ENCODE data around the gene NUCB2. TPM values are rescaled to one million over a fixed set of nuclear protein-coding genes. Genes with fewer than 3 reads are reported as not detected.
A peak's percentile ranks its signal among the peaks of the same experiment; 100 is the strongest.

NUCB2 gene
- total RNA-seq, 1 experiment from 2014 or later = 24.3 TPM

DNA sequence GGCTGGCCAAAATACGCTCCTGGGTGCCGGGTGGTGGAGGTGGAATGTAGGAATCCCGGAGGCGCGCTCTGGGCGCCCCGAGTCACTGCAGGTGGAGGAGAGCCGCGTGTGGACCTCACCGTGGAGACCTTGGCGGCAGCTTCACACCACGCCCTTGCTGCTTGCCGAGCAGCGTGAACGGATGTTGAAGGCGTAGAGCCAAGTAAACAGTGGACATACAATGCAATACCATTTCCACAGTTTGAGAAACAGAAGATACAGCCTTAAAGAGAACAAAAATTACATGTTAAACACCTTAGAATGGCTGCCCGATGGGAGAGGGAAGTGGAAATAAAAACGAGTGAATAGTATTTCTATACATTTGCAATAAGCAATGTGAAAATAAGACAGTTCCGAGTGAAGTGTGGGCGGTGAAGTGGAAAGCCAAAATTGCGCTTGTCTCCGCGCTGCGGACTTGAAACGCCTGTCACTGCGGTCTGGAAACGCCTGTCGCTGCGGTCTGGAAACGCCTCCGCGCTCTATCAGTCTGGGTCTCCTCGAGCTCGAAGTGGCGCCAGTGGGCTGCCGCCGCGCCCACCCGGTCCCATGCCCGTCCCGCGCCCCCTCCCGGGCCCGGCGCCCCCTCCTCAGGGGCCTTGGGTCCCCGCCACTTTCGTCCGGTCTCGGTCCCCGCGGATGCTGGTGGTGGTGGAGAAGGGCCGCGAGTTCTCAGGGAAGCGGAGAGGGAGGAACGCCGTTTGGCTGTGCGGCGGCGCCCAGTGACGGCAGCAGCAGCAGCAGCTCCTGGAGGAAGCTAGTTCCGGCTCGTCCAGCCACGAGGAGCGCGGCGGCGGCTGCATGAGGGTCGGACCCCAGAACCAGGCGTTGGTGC is 76.6 kb downstream of the NUCB2 start:
- H3K36me3 ChIP-seq = no peaks in the 10 kb centered on the region
- peak overlapping the region; percentile 53 for H3K4me3 ChIP-seq
- no peaks in the 10 kb centered on the region for H3K27me3 ChIP-seq
- DNase-seq = peak; percentile 66
- H3K9me3 ChIP-seq = no peaks in the 10 kb centered on the region

DNA sequence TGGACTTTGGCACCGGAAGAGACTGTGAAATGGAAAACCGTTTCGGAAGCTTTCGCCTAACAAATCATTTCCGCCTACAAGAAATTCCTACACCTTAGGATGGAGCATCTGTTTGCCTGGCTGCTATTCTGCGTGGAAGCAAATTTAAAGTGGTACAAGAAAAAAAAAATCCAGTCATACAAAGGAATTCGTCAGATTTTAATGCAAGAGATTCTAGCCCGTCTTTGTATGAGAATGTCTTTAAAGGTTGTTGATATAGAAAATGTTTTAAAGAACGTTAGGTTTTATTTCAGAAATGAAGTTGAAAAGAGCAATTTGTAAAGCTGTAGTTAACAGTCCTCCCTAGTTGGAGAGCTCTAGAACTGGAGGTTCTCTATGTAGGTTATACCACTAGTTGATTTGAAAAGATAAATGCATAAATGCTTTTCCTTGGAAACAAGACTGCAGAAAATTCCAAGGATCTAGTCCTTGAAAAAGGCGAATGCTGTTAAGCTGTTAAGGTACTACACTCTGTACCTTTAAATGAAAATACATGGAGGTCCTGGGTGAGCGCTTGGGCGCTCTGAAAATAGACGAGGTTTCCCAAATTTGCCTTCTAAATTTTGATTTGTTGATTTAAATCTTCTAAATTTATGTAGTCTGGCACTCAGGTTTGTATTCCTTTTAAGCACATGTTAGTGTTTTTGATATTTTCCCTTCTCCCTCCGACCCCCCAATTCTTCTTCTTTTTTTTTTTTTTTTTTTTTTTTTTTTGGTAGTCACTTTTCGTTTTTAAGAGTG is 77.5 kb downstream of the NUCB2 start:
- Histone ChIP-seq H3K9me3 (no peaks in the 10 kb centered on the region), H3K27me3 (no peaks in the 10 kb centered on the region), H3K36me3 (no peaks in the 10 kb centered on the region), H3K4me3 (peak overlapping the region; percentile 53)
- no peak for DNase-seq

DNA sequence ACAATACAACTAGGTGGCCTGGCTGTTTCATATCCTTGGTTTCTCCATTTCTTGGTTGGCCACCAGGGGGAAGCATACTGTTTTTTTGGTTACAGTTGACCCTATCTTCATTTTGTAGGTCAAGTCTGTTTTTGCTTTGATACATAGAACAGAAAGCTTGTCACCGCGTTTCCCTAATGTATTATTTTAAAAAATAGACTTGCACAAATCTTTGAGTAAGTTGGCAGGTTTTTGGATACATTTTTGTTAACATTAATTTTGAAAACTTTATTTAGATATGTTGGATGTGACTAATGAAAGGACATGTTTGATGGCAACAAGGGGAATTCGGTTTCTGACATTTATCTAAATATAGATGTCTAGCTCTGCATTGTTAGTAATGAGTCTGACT is 78.1 kb downstream of the NUCB2 start:
- Histone ChIP-seq H3K9me3 (no peaks in the 10 kb centered on the region), H3K36me3 (no peaks in the 10 kb centered on the region), H3K4me3 (no peak overlapping the region), H3K27me3 (no peaks in the 10 kb centered on the region)
- DNase-seq = peak; percentile 35

DNA sequence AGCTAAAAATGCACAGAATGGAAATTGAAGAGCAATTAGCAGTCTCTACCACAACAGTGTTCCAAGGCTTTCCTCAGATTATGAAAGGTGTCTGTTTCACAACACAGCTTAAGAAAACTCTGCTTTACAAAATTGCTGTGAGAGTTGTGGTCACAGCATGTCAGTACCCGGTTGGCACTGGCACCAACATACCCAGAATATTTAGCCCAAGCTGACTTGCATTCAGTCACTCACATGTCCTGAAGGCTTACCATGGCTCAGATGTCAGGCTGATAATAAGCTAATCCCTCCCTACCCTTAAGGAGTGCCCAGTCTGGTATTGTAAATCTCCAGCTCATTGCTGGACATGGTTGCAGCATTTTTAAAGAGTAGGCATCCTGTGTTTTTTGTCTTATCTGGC is 90.0 kb downstream of the NUCB2 start:
- Histone ChIP-seq H3K9me3 (no peaks in the 10 kb centered on the region), H3K36me3 (no peaks in the 10 kb centered on the region), H3K27me3 (no peaks in the 10 kb centered on the region), H3K4me3 (no peak overlapping the region)
- no peak for DNase-seq

DNA sequence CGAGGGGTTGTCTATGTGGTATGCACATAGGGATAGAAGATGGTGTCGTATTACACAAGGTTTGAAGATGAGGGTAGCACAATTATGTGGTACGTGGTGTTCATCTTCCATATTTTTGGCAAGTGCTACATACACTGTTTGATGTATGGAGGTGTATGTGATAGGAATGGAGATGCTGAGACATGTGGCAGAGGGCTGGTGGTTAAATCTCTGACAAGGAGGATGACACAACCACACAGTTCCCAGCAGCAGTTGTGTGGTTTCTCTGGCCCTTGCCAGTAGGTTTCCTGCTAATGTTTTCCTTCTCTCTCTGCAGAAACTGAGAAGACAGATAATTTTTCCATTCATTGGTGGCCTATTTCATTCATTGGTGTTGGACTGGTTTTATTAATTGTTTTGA is 92.0 kb downstream of the NUCB2 start:
- DNase-seq = no peak
- Histone ChIP-seq H3K36me3 (no peaks in the 10 kb centered on the region), H3K4me3 (no peak overlapping the region), H3K9me3 (no peaks in the 10 kb centered on the region; the same call in 1 of the 2 replicates), H3K27me3 (no peaks in the 10 kb centered on the region)

DNA sequence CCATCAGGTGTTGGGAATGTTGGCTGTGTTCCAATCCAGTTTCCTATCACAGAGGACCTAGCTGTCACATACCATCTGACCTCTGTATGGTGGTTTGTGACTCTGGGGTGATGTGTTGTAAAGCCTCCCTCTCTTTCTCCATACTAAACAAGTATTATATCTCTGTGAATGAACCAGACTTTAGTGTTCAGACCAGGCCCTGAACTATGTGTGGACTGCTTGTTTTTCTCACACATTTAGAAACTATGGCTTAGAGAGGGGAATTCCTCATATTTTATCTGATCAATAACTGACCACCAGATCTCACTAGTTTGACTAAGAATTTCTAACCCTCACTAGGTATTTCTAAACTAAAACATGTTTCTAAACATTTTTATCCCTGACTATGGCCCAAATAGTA is 92.6 kb downstream of the NUCB2 start:
- H3K9me3 ChIP-seq = no peaks in the 10 kb centered on the region; the same call in 1 of the 2 replicates
- DNase-seq = no peak
- no peaks in the 10 kb centered on the region for H3K27me3 ChIP-seq
- H3K4me3 ChIP-seq = no peak overlapping the region
- H3K36me3 ChIP-seq = no peaks in the 10 kb centered on the region

DNA sequence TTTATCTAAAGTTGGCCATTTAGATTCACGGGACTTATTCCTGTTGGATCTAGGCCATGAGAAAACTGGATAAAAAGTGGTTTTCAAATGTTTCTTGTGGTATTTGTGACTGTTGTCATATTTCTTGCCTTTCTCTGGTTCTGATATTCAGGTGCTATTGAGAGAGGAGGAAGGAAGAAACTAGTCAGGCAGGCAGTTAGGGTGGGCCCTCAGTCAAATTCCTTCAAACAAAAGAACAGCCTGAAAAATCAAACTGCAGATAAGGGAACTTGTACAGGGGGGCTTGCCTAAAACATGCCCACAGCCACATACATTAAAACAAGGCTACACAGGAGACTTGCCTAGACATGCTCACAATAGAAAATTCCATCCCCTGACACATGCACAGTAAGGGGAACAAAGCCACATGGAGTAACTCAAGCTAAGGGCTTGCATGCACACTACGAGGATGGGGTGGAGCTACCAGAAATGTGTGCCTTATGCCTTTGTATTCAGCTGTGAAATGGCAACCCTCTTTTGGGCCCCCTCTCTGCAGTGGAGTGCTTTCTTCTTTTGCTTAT is 93.2 kb downstream of the NUCB2 start:
- Histone ChIP-seq H3K36me3 (no peaks in the 10 kb centered on the region), H3K9me3 (no peaks in the 10 kb centered on the region; the same call in 1 of the 2 replicates), H3K27me3 (no peaks in the 10 kb centered on the region), H3K4me3 (no peak overlapping the region)
- no peak for DNase-seq

DNA sequence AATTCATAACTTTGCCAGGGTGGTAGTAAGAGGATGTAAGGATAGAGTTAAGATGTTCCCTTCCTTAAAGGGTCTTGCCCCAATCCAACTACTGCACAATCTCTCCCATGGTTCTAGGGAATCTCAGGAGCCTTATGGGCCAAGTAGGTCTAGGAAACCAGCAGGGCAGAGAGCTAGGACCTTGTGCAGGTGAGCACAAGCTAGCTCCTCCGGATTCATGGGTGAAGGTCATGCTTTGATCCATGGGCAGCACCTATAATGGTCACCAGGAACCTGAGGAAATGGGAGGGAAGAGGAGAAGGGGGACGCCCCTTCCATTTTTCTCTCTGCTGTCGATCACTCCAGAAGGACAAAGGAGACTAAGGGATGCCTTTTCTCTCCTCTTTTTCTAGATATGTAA is 95.1 kb downstream of the NUCB2 start:
- no peaks in the 10 kb centered on the region for H3K27me3 ChIP-seq
- H3K36me3 ChIP-seq = no peaks in the 10 kb centered on the region
- DNase-seq = no peak
- H3K9me3 ChIP-seq = no peaks in the 10 kb centered on the region; the same call in 1 of the 2 replicates
- no peak overlapping the region for H3K4me3 ChIP-seq

DNA sequence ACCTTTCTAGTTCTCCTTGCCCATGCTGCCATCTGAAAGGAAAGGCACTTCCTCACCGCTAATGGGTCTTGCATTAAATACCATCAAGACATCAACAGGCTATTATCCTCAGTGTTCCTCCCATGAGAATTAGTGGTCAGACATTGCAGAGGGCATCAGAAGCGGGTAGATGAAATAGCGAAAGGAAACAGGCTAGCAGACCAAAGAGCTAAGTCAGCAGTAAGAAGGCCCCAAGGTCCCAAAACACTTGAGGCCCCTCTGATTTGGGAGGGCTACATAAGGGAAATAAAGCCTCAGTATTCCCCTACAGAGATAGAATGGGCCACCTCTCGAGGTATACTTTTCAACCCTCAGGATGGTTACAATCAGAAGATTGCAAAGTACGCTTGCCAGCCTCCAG is 99.0 kb downstream of the NUCB2 start:
- Histone ChIP-seq H3K36me3 (no peaks in the 10 kb centered on the region), H3K27me3 (no peaks in the 10 kb centered on the region), H3K4me3 (no peak overlapping the region), H3K9me3 (no peaks in the 10 kb centered on the region; the same call in 1 of the 2 replicates)
- no peak for DNase-seq

DNA sequence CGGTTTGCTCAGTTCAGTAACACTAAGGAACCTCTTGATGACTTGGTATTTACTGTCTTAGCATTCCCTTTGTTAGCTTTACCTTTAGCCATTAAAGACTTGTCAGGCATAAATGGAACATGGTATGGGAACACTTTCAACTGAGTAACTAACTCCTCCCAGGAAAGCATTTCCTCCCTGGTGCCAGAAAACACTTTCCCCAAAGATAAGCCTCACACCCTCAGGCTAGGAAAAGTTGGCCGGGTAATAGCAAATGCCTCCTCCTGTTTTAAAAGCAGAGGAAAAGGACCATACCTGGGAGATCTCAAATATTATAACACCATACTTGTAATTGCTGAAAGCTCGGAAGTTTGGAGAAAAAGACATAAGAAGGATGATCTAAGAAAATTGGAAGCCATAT is 100.0 kb downstream of the NUCB2 start:
- DNase-seq = no peak
- Histone ChIP-seq H3K9me3 (no peaks in the 10 kb centered on the region; the same call in 1 of the 2 replicates), H3K4me3 (no peak overlapping the region), H3K36me3 (no peaks in the 10 kb centered on the region), H3K27me3 (no peaks in the 10 kb centered on the region)

DNA sequence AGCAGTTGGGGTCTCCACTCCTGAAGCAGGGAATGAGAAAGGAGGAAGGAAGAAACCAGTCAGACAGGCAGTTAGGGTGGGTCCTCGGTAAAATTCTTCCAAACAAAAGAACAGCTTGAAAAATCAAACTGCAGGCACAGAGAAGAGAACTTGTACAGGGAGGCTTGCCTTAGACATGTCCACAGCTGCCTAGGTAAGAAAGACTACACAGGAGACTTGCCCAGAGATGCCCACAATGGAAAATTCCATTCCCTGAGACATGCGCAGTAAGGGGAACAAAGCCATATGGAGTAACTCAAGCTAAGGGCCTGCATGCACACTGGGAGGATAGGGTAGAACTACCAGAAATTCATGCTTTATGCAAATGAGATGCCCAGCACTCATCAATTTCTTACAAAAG is 102.1 kb downstream of the NUCB2 start:
- H3K36me3 ChIP-seq = no peaks in the 10 kb centered on the region
- H3K9me3 ChIP-seq = no peaks in the 10 kb centered on the region
- no peak overlapping the region for H3K4me3 ChIP-seq
- H3K27me3 ChIP-seq = no peaks in the 10 kb centered on the region
- DNase-seq = no peak

DNA sequence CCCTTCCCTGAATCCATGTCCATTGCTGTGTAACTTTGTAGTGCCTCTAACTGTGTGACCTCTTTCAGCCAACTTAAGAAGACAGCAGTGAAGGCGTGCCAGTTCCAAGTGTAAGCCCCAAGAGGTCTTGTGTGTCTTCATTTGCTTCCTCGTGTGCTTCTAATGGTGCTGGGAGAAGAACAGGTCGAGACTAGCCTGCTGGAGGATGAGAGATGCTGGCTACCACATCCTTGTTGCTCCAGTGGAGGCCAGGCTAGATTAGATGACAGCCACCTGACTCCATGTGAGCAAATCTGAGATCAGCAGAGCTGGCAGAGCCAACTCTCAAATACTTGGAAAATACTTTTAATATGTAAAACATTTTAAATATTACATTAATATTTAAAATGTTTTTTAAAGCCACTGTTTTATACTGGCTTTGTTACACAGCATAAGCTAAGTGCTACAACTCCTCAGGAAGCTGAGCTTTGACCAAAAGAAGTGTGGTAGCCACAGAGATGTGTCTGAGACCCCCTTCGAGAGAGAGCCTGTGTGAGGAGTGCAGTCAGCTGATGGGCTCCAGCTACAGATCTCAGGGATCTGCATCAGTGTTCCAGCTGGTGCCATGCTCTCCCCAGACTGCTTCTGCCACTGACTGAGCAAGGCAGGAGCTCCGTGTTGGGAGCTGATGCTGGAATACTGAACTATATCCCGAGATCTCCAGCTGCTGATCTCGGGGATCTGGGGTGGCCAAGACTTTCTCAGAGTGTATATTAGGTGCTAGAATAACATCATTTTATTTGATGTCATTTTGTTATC is 103.0 kb downstream of the NUCB2 start:
- DNase-seq = no peak
- no peaks in the 10 kb centered on the region for H3K27me3 ChIP-seq
- H3K9me3 ChIP-seq = no peaks in the 10 kb centered on the region
- H3K4me3 ChIP-seq = no peak overlapping the region
- no peaks in the 10 kb centered on the region for H3K36me3 ChIP-seq

DNA sequence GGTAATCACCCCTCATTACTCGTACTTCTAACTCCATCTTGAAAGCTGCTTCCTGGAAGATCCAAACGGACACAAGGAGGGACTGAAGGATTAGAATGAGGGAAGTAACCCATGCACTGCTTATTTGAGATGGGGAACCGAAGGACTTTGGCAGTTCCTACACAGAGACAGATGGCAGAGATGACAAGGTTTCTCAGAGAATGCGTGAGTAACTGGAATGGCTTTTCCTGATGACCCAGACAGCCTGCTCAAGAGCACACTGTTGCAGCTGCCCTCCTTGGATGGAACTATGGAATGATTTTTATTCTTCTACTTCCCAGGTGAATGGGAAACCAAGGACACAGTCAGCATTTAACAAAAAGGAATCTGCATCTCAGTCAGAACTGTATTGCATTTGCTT is 104.6 kb downstream of the NUCB2 start:
- no peaks in the 10 kb centered on the region for H3K36me3 ChIP-seq
- no peak for DNase-seq
- no peak overlapping the region for H3K4me3 ChIP-seq
- H3K9me3 ChIP-seq = no peaks in the 10 kb centered on the region
- no peaks in the 10 kb centered on the region for H3K27me3 ChIP-seq

Data from MG63 (cell line).